Upper lobe of left lung (tissue), 6 donors: ENCODE results near the gene UNC13C. TPM values are rescaled to one million over a fixed set of nuclear protein-coding genes. Genes with fewer than 3 reads are reported as not detected.

Experiments used
- ATAC-seq, 2 donors: fragments of 200-7000 bp; cut with Tn5 transposase; one replicate each; pipeline ENCODE4 v1.9.1; 2022; ENCODE audit warnings: mild to moderate bottlenecking in 2 of 2, moderate library complexity in 2 of 2; ENCODE audit not compliant: low FRiP score in 2 of 2
- DNase-seq, 2 donors: peaks; one replicate each; pipeline ENCODE4 v3.0.0-alpha.2; 2019 to 2020
- H3K27ac ChIP-seq, 4 donors: fragments of 200-600 bp; sonication (generic); one replicate each; pipeline ENCODE4 v1.5.1; 2016 to 2019
- H3K27me3 ChIP-seq, 4 donors: fragments of 200-600 bp; sonication (generic); one replicate each; pipeline ENCODE4 v1.5.1; 2017 to 2019
- H3K36me3 ChIP-seq, 4 donors: fragments of 200-600 bp; sonication (generic); one replicate each; pipeline ENCODE4 v1.5.1; 2016 to 2019
- H3K4me1 ChIP-seq, 4 donors: fragments of 200-600 bp; sonication (generic); one replicate each; pipeline ENCODE4 v1.5.1; 2018 to 2019
- H3K4me3 ChIP-seq, 4 donors: fragments of 200-600 bp; sonication (generic); one replicate each; pipeline ENCODE4 v1.5.1; 2017 to 2019; ENCODE audit warnings: mild to moderate bottlenecking in 2 of 4, moderate library complexity in 1 of 4
- H3K9me3 ChIP-seq, 4 donors: fragments of 200-600 bp; sonication (generic); one replicate each; pipeline ENCODE4 v1.5.1; 2018 to 2019
- EP300 ChIP-seq, 4 donors: sonication (generic); formaldehyde crosslinking; IDR thresholded peaks; one replicate each; pipeline ENCODE4 v1.5.1; 2017; ENCODE audit warnings: antibody characterized with exemption in 4 of 4, control low read depth in 2 of 4
- POLR2A ChIP-seq, 4 donors: fragments of 450-650 bp; IDR thresholded peaks; one replicate each; pipeline ENCODE4 v1.5.1; 2016 to 2017; ENCODE audit warnings: antibody characterized with exemption in 4 of 4, mild to moderate bottlenecking in 2 of 4
- POLR2AphosphoS5 ChIP-seq, 2 donors: sonication (generic); formaldehyde crosslinking; IDR thresholded peaks; one replicate each; pipeline ENCODE4 v1.5.1; 2017; ENCODE audit warnings: antibody characterized with exemption in 2 of 2
- WGBS, 2 donors: methylation state at CpG; one replicate each; pipeline ENCODE4 v1.1.5; 2017 to 2018; 5-methylcytosine and 5-hydroxymethylcytosine counted together
- total RNA-seq, 6 donors: library from RNA; depleted of rRNA in 4 of 6; stranded (reverse); fragments of >200 nt in 4 of 6; gene quantifications; one replicate each; pipeline versions ENCODE4 v1.1.0 to v1.2.1, GENCODE V29; 2016 to 2021
- TF ChIP-seq, protein P1 (sequence below), 6 experiments: fragments of 450-650 bp in 4 of 6; fragments of 200-600 bp in 2 of 6; sonication (generic) in 2 of 6; IDR thresholded peaks; one replicate each; pipeline ENCODE4 v1.5.1; 2016 to 2019; ENCODE audit warnings: antibody characterized with exemption in 6 of 6
- donor health status: DM: no; HTN: no; CAD: no; lungs with moderate emphysema.
- donor health status: DM: no; HTN: yes; CAD: no; lungs with severe emphysema.

Gene UNC13C
- total RNA-seq, 6 donors from 2014 or later, result 0.07 to 1.0 (median 0.34) TPM

DNA sequence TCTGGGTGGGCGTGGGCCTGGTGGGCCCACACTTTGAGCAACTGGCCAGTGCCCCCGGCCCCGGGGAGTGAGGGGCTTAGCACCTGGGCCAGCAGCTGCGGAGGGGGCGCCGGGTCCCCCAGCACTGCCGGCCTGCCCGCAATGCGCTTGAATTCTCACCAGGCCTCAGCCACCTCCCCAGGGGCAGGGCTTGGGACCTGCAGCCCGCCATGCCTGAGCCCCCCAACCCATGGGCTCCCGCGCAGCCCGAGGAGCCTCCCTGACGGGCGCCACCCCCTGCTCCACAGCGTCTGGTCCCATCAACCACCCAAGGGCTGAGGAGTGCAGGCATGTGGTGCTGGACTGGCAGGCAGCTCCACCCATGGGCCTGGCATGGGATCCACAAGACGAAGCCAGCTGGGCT lies 484.3 kb downstream of the UNC13C start:
- ATAC-seq (no peak), DNase-seq (peak in 1 of 2 donors; percentile 77)
- no peaks in the 10 kb centered on the region for H3K36me3 ChIP-seq
- no peak for TF ChIP-seq POLR2A (IDR thresholded peaks at IDR 0.05)
- TF ChIP-seq EP300 (IDR thresholded peaks at IDR 0.05), result no peak
- TF ChIP-seq, protein P1, sequence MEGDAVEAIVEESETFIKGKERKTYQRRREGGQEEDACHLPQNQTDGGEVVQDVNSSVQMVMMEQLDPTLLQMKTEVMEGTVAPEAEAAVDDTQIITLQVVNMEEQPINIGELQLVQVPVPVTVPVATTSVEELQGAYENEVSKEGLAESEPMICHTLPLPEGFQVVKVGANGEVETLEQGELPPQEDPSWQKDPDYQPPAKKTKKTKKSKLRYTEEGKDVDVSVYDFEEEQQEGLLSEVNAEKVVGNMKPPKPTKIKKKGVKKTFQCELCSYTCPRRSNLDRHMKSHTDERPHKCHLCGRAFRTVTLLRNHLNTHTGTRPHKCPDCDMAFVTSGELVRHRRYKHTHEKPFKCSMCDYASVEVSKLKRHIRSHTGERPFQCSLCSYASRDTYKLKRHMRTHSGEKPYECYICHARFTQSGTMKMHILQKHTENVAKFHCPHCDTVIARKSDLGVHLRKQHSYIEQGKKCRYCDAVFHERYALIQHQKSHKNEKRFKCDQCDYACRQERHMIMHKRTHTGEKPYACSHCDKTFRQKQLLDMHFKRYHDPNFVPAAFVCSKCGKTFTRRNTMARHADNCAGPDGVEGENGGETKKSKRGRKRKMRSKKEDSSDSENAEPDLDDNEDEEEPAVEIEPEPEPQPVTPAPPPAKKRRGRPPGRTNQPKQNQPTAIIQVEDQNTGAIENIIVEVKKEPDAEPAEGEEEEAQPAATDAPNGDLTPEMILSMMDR (IDR thresholded peaks at IDR 0.05), result no peak
- TF ChIP-seq POLR2AphosphoS5 (IDR thresholded peaks at IDR 0.05), result no peak
- no peaks in the 10 kb centered on the region for H3K4me1 ChIP-seq
- H3K4me3 ChIP-seq, result no peak overlapping the region
- no peaks in the 10 kb centered on the region for H3K27me3 ChIP-seq
- WGBS, 2 donors, result 97% methylated on average over 17 of the region's 17 CpGs; no CpG with 5 or more reads in 1 of the 2 donors
- H3K9me3 ChIP-seq, result no peaks in the 10 kb centered on the region
- H3K27ac ChIP-seq, result no peak overlapping the region

DNA sequence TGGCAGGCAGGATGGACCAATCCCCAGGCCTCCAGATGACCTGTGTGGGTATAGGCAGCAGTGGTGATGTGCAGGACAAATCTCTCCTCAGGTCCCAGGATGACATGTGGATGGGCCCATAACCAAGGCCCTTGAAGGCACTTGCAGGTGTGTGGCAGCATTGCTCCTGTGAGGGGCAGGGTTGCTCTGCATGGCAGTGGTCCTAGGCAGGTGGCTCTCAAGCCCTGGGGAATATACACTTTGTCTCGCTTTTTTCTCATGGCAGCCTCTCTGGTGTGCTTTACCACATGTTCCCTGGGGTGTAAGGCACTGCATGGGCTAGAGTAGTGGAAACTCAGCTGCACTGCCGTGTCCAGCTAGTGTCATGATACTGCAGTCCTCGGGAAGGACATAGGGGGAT lies 503.6 kb downstream of the UNC13C start:
- WGBS, 2 donors, result 56 to 62% methylated on average over 2 to 3 of the region's 3 CpGs
- Histone ChIP-seq H3K4me3 (no peak overlapping the region), H3K36me3 (no peaks in the 10 kb centered on the region), H3K4me1 (no peaks in the 10 kb centered on the region), H3K9me3 (no peaks in the 10 kb centered on the region), H3K27me3 (no peaks in the 10 kb centered on the region), H3K27ac (no peak overlapping the region)
- TF ChIP-seq, protein P1 (IDR thresholded peaks at IDR 0.05), result no peak
- DNase-seq, result no peak
- peak; percentile 31 to 37 for ATAC-seq

DNA sequence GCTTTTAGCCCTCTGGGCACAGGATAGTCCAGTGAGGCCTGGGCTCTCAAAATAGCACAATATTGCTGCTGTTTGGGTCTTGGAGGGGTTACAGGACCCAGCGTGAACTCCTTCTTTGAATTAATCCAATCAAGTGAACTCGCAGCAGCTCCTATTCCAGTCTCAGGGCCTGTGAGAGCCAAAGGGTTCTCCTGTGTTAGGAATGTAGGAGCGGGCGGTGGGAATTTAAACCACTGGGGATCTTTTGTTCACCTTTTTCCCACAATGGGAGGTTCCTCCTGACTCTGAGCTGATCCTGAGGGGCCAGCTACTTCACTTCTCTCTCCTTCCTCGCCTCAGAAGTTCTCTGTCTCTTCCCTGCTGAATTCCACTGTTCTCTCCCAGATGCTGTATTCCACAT lies 504.0 kb downstream of the UNC13C start:
- no peaks in the 10 kb centered on the region for H3K27me3 ChIP-seq
- no peaks in the 10 kb centered on the region for H3K36me3 ChIP-seq
- WGBS, 2 donors, result 84 to 85% methylated on average over 5 of the region's 5 CpGs
- no peak overlapping the region for H3K4me3 ChIP-seq
- no peaks in the 10 kb centered on the region for H3K9me3 ChIP-seq
- no peak for TF ChIP-seq POLR2AphosphoS5 (IDR thresholded peaks at IDR 0.05)
- no peak for TF ChIP-seq EP300 (IDR thresholded peaks at IDR 0.05)
- no peak for TF ChIP-seq POLR2A (IDR thresholded peaks at IDR 0.05)
- TF ChIP-seq, protein P1 (IDR thresholded peaks at IDR 0.05), result no peak
- ATAC-seq (no peak), DNase-seq (no peak)
- H3K4me1 ChIP-seq, result no peaks in the 10 kb centered on the region
- H3K27ac ChIP-seq, result no peak overlapping the region

DNA sequence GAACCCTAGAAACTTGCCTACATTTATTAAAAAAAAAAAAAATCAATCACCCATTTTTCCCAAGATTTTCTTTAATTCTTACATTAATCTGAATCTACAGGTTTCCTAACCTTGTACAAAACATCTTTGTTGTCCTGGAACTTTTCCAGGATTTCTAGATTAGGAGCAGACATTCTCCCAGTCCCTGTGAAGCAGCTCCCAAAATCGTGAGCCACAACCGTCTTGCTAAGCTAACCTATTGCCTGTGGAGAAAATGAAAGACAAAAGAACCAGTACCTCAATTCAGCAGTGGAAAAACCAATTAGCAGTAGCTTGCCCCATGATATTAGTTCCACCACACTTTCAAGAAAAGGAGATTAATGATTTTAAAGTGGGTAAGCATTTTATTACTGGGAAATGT lies 522.1 kb downstream of the UNC13C start:
- ATAC-seq (no peak), DNase-seq (no peak)
- Histone ChIP-seq H3K4me1 (no peaks in the 10 kb centered on the region), H3K27me3 (no peaks in the 10 kb centered on the region), H3K4me3 (no peak overlapping the region), H3K9me3 (no peaks in the 10 kb centered on the region), H3K27ac (no peak overlapping the region), H3K36me3 (no peaks in the 10 kb centered on the region)
- TF ChIP-seq POLR2AphosphoS5 (IDR thresholded peaks at IDR 0.05) (no peak), EP300 (IDR thresholded peaks at IDR 0.05) (no peak), POLR2A (IDR thresholded peaks at IDR 0.05) (no peak)
- TF ChIP-seq, protein P1 (IDR thresholded peaks at IDR 0.05), result no peak
- WGBS, 2 donors, result 65 to 71% methylated on average over 2 of the region's 2 CpGs

DNA sequence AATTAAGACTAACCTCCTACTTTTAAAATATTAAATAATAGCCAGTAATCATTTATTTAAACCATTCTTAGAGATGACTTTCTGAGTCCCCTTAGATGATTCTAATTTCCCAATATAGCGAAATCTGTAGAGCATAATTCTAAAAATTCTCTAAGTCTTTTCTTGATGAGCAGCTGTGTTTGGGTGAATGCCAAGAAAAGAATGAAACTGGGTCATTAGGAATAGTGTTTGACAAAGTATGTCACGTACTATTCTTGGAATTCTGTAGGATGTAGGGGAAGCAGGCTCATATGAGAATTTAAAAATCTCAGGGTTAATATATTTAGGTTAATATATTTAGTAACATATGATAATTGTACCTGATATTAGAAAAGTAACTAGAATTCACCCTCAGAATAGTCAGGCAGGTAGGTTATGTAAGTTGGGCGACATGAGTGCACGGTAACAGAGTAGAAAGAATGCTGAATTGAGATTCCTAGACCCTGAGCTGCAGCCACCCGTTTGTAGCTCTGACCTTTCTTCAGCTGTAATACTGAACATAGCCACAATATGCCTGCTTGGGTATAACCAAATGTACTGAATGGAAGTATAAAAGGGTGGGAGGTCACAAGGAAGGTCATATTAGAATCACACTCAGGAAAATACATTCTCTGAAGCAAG lies 524.3 kb downstream of the UNC13C start:
- no peak overlapping the region for H3K27ac ChIP-seq
- H3K36me3 ChIP-seq, result no peaks in the 10 kb centered on the region
- DNase-seq, result no peak
- 56 to 65% methylated on average over 5 of the region's 5 CpGs for WGBS, 2 donors
- TF ChIP-seq, protein P1 (IDR thresholded peaks at IDR 0.05), result no peak
- no peak for TF ChIP-seq EP300 (IDR thresholded peaks at IDR 0.05)
- no peak for TF ChIP-seq POLR2A (IDR thresholded peaks at IDR 0.05)
- no peak for TF ChIP-seq POLR2AphosphoS5 (IDR thresholded peaks at IDR 0.05)
- no peaks in the 10 kb centered on the region for H3K27me3 ChIP-seq
- no peak for ATAC-seq
- H3K4me3 ChIP-seq, result no peak overlapping the region
- no peaks in the 10 kb centered on the region for H3K4me1 ChIP-seq
- H3K9me3 ChIP-seq, result no peaks in the 10 kb centered on the region
